NOMO-1 (cell line): Measurements from ENCODE around the gene PRKAG2.

Source experiments
- DNase-seq, 2 experiments: peaks; one replicate each; lab custom pipeline; 2025; ENCODE audit not compliant: unreplicated experiment in 2 of 2; lab: John Stamatoyannopoulos, UW

Gene PRKAG2

DNA sequence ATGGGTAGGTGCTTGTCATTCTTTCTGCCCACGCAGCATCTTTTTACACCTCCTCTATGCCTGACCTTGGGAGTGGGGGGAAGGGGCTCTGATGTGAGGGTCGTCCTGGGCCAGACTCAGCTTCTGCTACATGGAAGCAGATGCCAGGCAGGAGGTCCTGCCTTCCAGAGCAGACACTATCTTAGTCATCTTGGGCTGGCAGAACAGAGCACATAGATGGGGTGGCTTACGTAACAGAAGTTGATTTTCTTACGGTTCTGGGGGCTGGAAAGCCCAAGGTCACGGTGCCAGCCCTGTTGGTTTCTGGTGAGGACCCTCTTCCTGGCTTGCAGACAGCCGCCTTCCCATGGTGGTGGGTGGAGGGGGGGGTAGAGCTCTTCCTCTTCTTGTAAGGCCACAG lies 159.0 kb downstream of the PRKAG2 start:
- DNase-seq: no peak

DNA sequence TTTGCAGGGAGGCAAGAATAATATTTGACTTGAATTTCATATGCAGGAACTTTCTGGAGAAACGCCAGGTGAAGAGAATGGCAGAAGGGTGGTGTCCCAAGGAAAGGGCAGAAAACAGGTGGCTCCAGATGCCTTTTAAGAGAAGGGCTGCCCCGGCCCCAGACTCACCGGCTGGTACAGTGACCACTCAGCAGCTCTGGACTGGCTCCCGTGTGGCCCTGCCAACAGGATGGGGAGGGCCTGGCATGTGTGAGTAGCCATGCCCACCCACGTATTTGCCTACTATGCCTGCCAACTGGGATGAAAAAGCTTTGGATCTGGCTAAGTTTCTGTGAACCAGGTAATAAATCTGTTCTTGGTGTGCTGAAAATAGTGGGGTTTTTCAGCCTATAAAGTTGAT lies 159.5 kb downstream of the PRKAG2 start:
- DNase-seq: no peak

DNA sequence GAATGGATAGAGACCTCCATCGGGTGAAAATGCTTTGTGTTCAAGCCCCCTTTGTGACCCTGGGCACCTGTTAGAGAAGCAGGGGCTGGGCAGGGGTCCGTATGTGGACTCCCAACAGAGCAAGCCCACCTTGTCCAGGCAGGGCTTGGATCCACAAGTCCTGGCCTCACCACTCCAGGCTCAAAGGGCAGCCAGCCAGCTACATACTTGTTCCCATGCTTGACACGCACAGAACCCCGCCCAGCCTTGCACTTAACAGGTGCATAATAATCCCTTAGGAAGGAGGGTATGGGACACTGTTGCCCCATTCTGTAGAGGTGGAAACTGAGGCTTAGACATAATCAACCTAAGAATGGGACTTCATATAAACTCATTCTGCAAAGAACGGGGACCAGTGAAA lies 160.6 kb downstream of the PRKAG2 start:
- DNase-seq: no peak

DNA sequence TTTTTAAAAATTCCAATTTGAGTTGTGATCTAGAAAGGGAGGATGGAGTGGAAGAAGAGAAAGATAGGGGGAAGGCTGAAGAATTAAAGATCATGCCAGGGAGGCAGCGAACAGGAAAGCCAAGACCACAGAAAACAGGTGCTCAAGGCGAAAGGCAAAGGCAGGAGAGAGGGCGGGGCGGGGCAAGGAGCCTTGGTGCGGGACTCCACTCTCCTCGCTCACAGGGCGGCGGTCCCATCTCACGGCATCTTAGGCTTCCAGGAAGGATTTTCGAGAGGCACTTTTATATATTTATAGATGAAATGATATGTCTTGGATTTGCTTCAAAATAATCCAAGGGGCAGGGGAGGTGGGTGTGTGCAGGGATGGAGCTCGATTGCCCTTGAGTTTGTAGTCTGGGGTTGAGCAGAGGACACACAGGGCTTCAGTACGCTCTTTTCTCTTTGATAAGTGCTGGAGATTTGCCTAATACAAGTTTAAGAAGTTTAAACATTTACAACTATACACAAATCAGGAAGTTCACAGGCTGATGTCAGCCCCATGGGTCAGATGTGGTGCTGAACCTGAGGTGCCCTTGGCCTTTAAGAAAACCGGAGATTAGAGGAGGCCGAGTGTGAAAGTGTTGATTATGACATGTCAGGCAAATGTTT lies 161.1 kb downstream of the PRKAG2 start:
- no peak for DNase-seq

DNA sequence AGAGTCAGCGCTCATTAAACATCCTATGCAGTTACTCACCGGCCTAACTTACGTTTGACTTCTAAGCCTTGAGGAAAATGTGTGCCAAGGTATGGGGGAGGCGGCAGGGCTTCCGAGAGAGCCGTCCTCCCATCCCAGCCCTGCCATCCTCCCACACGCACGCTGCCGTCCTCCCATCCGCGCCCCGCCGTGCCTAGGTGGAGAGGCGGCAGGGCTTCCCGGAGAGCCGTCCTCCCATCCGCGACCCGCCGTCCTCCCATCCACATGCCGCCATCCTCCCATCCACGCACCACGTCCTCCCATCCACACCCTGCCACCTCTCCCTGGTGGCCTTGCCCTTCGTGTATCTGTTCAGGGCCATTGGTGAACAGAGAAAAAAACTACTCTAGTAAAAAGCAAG lies 162.7 kb downstream of the PRKAG2 start:
- DNase-seq: no peak

DNA sequence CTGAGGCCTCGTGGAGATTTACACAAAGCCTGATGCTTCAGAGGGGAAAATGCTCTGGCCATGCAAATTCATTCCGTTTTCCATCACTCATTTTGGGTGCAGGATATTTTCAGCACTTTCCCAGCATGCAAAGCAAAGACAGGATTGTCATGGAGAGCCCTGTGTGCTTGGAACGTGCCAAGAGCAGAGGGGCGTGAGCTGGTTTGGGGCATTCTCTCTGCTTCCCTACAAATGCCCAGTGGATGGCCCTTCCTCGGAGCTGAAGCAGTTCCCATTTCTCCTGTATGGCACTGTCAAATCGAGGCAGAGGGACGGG lies 164.1 kb downstream of the PRKAG2 start:
- DNase-seq: no peak

DNA sequence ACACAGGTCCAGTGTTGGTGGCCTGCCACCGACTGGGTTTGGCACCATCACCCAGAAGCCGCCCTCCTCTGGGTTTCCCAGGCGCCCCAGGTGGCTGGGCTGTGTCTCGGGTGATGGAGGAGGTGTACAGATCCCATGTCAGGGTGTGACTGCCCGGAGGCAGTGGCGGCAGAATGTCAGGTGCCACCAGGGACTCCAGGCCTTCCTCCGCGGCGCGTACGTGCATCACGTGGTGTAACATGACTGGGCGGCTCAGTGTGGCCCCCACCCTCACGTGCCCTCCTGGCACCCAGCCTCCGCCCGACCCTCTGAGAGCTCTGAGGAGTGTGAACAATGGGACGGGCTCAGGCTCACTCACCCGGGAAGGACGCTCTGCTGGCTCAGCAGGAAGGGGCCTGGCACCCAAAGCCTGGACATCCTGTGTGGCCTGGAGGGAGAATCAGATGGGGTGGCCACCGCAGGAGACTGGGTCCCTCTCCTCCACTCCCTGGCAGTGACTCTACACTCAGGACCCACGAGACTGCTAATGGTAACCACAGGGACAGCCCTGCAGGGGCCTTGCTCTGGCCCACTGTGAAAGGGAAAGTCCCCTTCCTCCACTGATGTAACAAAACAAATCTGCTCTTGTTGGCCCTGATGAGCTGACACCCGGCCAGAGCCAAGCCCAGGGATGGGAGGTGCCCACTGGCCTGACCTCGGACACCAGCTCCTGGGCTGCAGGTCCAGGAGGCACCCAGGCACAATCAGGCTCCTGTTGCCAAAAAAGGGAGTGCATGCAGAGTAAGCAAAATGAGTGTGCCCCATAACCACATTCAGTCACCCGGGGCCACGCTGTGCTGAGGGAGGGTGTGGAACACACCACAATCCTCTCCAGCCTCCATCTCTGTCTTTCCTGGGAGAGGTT lies 164.8 kb downstream of the PRKAG2 start:
- no peak for DNase-seq

DNA sequence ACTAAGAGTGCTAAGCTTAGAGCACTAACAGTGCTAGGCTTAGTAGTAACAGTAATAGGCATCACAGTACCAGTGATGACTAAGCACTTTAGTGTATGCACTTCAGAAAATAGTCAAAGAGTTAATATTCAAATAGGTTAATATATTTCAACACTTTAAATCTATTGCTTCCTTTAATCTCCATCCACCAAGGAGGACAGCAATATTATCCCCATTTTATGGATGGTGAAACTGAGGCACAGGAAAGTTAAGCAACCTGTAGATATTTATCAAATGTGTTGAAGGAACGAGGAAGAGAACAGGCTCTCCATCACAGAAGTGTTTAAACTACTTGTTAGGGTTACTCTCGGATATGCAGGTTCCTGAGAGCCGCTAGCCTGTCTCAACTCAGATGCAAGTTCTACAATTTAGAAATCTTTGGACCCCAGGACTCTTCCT lies 165.5 kb downstream of the PRKAG2 start:
- DNase-seq: no peak

DNA sequence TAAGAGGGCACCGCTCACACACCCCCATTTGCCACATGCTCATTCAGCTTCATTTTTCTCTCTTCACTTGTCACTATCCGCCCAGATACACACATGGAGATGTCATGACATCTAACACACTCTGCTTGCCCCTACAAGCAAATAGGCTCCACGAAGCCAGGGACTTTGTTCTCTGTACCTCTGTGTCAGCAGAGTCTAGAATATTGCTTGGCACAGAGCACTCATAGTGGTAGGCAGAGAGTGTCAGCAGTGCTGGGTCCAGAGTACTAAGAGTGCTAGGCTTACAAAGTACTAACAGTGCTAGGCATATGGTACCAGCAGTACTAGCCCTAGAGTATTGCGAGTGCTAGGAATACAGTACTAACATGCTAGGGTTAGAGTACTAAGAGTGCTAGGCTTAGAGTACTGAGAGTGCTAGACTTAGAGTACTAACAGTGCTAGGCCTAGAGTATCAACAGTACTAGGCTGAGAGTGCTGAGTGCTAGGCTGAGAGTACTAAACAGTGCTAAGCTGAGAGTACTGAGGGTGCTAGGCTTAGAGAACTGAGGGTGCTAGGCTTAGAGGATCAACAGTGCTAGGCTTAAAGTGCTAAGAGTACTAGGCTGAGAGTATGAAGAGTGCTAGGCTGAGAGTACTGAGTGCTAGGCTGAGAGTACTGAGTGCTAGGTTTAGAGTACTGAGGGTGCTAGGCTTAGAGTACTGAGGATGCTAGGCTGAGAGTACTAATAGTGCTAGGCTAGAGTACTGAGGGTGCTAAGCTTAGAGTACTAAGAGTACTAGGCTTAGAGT lies 166.1 kb downstream of the PRKAG2 start:
- DNase-seq: no peak

DNA sequence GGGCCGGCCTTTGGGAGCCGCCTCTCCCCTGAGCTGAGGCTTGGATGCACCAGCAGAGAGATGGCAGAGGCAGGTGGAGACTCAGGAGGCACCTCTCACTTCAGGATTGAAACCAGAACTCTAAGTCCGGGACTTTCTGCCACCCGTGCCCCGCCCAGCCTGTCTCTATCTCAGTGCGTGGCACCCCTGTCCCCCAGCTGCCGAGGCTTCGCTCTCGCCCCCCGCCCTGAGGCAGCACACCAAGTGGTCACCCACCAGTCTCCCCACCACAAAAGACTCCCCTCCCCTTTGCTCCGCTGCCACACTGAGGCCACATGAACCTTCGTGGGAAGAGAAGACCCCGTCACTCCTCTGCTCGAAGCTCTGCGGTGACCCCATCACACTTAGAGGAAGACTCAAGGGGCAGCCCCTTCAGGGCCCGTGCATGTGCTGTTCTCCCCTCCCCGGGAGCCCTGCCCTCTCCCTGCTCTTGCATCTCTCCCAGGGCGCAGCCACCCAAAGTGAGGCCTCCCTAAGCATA lies 166.7 kb downstream of the PRKAG2 start:
- DNase-seq: no peak

DNA sequence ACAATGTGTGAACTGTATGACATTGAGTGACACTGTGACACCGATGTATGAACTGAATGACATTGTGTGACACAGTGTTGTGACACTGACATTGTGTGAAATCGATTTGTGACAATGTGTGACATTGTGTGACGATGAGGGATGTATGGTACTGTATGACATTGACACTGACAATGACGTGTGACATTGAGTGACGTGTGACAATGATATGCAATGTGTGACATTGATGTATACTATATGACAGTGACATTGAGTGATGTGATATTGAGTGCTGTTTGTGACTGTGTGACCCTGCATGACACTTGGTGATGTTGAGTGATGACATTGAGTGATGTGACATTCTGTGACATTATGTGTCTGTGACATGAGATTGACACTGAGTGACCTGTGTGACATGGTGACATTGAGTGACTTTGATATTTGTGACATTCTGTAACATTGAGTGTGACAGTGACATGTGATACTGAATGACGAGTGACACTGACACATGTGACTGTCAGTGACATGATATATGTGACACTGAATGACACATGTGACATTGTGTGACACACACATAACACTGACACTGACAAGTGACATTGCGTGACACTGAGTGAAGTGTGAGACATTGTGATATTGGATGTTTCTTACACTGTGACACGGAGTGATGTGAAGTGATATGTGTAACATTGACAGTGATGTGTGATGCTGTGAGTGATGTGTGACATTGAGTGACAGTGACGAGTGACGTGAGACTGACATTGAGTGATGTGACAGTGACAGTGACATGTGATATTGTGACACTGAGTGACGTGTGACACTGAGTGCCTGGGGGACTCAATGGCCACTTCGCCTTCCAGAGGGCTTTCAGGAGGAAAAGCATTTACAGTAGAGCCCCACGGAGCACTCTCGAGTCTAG lies 167.5 kb downstream of the PRKAG2 start:
- no peak for DNase-seq

DNA sequence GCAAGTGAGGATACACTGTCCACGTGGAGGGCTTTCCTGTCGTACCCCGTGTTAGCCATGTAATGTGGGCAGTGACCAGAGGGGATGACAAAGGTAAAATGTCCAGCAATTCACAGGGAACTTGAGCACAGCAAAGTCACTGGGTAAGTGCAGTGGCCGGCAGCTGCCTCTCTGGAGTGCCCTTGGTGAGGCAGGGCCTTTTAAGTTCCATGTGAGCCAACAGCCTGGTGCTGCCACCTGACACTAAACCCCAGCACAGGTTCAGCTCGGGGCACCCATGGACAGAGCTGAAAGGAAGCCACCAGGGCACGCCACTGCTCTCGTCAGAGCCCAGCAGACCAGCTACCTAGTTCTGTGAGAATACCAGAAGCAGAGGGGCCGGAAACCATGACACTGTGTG lies 168.3 kb downstream of the PRKAG2 start:
- DNase-seq: no peak

DNA sequence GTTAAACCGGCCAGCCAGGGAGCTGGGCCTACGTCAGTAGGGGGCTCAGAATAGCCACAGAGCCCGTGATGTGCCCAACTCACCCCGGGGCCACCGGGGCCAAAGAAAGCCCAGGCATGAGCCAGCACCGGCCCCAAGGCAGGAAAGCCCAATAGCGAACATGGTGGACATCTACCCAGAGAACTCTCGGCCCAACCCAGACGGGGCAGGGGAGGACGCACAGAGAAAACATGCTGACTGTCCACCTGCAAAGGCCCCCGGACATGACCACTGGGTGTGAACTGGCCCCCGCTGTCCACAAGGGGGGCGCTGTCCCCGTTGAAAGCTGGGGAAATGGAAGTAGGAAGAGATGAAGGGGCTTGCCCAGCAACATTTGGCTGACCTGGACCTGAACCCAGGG lies 169.2 kb downstream of the PRKAG2 start:
- no peak for DNase-seq

DNA sequence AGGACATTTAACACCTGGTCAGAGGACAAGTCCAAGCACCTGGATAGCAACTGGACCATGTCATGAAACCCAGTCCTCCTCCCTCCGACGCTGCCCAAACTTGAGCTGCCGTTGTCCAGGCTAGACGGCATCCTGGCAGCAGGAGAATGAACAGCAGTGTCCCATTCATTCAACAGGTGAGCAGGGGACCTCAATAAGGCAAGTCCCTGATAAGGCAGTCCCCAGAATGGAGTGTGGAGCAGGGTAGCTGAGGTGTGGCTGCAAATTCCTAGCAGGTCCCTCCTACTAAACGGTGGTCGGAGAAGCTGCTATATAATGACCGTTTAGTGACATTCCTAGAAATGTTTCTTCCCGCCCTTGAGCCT lies 169.8 kb downstream of the PRKAG2 start:
- no peak for DNase-seq

DNA sequence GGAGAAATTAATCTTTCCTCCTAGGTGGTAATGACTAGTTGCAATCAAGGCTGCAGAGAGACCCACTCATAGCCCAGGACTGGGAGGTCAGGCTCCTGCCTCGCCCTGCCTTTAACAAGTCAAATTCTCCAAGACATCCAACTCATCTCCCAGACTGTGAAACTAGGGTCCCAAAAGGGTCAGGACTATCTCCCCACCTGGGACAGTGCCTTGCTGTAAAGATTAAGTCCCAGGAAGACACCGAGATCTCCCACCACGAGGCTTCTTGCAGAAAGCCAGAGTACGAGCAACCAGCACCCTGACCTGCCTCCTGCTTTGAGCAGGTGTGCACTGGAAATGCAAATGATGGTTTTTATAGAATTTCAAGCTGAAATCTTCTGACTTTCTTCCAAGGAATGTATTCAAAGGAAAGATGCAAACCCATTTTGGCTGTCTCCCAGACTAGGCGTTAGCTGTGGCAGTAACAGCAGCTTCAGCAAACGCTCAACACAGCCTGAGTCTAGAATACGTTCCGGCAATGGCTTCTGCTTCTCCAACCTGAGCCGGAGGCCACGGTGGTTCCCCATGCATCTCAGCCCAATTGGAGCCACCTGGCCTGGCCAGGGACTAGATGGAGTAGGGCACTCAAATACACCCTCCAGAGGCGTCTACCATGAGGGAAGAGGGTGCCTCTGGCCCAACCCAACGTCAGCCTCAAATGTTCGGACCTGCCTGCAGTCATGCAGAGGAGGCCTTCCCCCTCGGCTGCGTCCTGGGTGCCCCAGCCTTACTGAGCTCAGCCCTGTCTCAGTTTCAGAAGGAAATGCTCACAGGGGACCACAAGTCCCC lies 170.4 kb downstream of the PRKAG2 start:
- no peak for DNase-seq

DNA sequence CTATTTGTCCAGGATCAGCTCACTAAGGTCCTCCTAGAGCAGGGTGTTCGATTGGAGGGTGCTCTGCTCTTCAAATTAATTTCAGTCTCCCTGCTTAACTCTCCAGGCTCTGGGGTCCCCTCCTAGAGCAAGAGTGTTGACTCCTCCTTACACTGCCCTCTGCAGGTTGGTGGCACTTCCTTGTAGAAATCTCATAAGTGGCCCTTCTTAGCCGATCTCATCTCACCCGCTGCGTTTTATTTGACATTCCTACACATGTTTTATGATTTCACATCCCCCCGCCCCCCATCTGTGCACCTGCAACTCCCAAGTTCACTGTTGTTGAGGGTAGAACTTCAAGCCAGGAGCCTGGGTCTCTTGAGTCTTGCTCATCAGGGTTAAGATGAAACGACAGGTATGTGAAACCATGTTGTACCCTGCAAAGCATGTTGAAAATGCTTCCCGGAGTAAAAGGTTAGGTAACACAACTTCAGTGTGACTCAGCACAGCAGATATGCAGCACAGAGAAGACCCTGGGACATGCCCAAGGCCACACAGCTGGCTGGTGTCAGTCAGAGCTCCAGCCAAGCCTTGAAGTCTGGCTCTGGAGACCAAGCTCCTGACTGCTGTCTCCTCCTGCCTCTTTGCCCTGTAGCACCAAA lies 171.2 kb downstream of the PRKAG2 start:
- DNase-seq: no peak

DNA sequence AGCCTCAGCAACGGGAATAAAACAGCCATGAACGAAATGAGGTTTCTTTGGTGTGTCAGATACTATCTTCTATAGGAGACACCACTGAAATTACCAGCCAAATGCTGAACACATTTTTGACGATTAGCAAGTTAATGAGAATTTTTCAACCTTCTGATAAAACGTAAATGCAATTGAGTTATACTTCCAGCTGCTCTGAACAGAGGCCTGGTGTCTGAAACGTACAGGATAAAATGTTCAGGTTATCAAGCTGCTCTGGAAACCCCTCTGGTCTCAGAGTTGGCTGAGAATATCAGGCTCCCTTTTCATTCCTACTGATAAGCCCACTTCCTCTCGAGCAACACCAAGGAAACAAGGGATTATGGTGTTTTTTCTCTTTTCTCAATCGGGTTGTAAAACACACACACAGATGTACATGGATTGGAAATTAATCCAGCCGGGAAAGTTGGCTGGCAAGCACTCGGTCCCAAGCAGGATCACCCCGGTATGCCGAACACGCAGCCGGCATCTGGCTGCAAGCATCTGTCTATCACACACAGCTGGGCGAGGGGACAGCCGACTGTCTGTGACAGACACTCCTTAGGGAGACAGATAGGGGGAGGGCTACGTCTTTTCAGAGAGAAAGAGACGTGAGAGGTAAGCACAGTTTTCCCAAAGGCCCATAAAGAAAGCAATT lies 171.8 kb downstream of the PRKAG2 start:
- DNase-seq: no peak

DNA sequence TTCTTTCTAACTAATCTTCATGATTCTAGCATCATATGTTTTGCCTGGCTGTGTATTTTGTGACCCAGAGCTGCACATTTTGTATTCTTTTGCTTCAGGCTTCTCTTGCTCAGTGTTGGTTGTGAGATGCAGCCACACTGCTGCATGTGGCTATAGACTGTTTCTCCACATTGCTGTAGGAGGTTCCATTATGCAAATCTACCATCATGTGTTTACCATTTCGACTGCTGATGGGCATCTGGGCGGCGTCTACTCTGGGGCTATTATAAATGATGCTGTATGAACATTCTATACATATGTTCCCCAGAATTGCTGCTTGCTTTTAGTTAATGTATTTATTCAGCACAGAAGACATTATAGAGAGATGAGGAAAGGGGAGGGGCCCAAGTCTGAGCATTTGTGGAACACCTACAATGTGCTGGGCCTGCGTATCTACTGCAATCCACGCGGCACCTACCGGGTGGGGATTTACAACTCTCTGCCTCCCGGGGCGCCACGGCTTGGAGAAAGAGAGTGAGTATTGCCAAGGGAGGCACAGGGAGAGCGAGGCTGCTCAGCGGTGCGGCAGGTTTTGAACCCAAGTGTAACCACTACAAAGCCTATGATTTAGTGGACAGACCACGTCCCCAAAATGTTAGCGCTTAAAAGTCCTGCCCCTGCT lies 172.5 kb downstream of the PRKAG2 start:
- DNase-seq: no peak
